CD4-positive, alpha-beta T cell treated with Interleukin-6 at 100 ng/mL for 8 hours (primary cell): ENCODE measurements around the gene CCSER1.
"Not testable (repeated sequence)": the region's sequence is repeated elsewhere in the genome, so short reads cannot be mapped to it uniquely, and the experiment has no call there.

ENCODE experiments used
- DNase-seq: peaks from one replicate; pipeline ENCODE4 v3.0.0-alpha.2; 2020; ENCODE audit warnings: mixed read lengths, low spot score

The CCSER1 gene

GRCh38 chr4:90840828-90841227 is 713.6 kb downstream of the CCSER1 start:
- DNase-seq: no peak

GRCh38 chr4:90841676-90842075 is 714.5 kb downstream of the CCSER1 start:
- no peak for DNase-seq

DNA sequence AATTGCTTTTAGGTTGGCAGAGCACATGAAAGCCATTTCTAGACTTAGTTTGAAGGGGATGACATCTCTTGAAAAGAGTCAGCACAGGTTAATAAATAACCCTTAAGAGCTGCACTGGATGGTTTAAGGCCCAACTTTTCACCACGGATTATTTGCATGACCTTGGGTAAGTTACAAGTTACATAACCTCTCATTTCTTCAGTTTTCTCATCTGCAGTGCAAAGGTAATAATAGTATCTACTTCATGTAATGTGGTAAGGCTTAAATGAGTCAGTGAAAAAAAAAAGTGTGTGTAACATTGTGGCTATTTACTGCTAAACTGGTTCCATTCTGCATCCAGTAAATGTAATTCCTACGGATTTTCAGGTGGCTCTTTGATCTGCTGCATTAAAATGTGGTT is 715.8 kb downstream of the CCSER1 start:
- no peak for DNase-seq

DNA sequence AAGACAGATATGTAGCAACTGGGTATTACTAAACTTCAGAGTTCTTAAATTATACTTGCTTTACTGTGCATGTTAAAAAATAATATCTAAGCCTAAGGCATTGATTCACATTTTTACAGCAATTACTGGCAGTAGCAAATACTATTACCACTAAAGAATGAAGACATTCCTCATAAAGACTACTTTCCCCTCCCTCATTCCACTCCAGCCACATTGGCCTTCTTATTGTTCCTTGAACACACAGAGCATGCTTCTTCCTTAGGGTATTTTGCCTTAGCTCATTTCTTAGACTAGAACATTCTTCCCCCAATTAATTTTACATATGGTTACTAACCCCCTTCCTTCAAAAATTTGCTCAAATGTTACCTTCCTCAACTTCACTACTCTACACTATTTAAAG is 717.0 kb downstream of the CCSER1 start:
- DNase-seq: no peak

GRCh38 chr4:90845777-90846176 is 718.6 kb downstream of the CCSER1 start:
- DNase-seq: no peak

DNA sequence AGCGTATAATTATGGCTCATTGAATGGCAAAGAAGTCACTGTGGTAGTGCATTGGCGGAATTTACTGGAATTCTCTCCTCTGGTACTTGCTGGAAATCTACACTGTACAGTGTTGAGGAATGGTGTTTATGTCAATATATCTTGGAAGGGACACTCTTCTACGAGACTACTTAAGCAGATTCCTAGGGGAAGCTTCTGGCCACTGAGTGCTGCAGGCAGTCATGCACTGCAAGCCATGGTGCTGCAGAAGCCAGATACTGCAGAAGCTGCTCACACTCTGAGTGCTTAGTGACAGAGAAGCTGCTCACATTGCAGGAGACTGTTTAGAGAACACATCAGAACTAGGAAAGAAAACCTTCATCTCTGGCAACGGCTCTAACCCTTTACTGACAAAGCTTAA is 725.0 kb downstream of the CCSER1 start:
- no peak for DNase-seq

- DNase-seq: no peak
Observed at GRCh38 chr4:90855111-90855510, 727.9 kb downstream of the CCSER1 start.

GRCh38 chr4:90857081-90857820 is 730.1 kb downstream of the CCSER1 start:
- DNase-seq: no peak

DNA sequence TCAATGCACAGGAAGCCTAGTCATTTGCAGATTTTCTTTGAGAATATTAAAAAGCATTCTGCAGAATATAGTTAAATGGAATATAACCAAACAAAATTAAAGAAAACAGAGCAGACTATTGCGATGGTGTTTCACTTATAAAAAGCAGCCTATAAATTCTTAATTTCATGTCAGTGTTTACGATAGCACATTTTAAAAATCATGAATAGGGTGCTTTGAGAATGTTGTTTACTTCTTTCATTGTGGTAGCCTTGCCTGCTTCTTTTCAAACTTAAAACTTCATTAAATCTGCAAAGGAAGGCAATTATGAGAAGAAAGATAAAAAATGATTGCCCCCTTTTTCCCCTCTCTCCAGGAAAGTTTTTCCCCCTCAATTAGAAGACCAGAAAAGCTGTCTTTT is 748.6 kb downstream of the CCSER1 start:
- no peak for DNase-seq

- no peak for DNase-seq
Observed at GRCh38 chr4:90876296-90876695, 749.1 kb downstream of the CCSER1 start.

DNA sequence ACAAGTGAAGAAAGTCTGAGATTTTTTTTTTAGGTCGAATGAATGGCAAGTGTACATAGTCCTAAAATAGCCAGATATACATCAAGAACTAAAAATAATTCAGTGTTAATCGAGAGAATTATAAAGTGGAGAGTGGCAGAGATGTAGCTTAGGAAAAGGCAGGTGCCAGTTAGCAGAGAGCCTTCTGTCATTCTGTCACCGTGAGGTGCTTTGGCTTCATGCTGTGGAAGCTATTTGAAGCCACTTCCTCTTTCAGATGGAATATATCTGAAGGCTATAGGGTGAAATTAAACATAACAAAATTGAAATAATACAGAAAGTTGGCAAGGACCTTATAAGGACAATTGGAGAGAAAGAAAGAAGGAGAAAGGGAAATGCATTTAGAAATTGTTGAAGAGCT is 756.3 kb downstream of the CCSER1 start:
- no peak for DNase-seq

DNA sequence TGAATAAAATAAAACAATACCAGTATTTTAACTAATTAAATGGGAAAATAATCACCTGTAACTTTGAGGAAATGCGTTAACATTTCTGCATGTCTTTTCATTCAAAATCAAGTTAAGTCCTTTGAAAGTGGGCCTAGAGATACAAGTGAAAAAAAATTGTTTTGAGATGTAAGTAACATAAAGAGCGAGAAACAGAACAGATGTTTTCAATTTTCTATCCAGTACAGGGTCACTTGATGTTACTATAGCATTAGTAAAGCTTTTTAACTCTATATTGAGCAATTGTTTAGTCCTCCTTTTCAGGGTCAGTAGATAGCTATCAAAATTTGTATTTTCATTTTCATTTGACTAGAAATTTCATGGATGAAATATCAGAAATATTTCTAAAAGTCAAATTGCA is 761.4 kb downstream of the CCSER1 start:
- DNase-seq: no peak

DNA sequence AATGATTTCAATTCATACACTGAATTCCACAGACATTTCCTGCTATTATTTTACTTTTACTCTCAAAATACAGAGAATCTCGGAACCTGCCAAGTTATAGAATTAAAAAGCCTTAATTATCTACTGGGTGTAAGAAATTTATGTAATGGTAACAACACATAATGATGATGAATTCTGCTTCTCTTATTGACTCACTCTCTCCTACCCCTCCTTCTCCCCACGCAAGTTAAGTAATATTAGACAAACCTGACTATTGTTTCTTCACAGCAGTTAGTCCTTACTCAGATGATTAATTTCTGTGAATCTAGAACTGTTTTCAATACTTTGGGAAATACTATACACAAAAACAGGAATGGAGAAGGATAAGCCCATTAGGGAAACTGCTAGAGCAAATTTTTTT is 762.0 kb downstream of the CCSER1 start:
- no peak for DNase-seq

GRCh38 chr4:90903413-90903812 is 776.2 kb downstream of the CCSER1 start:
- not testable (repeated sequence) for DNase-seq

DNA sequence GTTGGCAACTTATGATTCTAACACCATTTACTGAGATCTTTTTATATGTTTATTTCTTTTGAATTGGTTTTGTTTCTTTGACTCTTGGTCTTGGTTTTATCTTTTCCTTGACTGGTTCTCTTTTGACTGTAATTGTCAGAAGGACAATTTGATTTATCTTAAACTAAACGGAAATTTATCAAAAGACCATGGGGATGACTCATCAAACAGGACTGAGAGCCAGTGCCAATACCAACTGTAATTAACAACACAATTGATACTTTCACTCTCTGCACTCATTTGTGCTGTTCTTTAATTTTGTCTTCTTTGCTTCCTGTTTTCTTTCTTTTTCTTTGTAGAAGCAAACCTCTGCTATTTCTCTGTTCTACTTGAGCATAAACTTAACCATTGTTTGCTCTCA is 776.8 kb downstream of the CCSER1 start:
- DNase-seq: no peak

GRCh38 chr4:90906239-90906638 is 779.0 kb downstream of the CCSER1 start:
- no peak for DNase-seq

DNA sequence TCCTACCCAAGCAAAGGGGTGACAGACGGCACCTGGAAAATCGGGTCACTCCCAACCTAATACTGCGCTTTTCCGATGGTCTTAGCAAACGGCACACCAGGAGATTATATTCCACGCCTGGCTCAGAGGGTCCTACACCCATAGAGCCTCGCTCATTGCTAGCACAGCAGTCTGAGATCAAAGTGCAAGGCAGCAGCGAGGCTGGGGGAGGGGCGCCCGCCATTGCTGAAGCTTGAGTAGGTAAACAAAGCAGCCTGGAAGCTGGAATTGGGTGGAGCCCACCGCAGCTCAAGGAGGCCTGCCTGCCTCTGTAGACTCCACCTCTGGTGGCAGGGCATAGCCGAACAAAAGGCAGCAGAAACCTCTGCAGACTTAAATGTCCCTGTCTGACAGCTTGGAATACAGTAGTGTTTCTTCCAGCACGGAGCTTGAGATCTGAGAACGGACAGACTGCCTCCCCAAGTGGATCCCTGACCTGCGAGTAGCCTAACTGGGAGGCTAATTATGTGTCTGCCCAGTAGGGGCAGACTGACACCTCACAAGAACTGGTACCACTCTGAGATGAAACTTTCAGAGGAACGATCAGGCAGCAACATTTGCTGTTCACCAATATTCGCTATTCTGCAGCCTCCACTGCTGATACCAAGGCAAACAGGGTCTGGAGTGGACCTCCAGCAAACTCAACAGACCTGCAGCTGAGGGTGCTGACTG is 784.7 kb downstream of the CCSER1 start:
- not testable (repeated sequence) for DNase-seq

- DNase-seq: no peak
Observed at GRCh38 chr4:90922174-90922573, 795.0 kb downstream of the CCSER1 start.

DNA sequence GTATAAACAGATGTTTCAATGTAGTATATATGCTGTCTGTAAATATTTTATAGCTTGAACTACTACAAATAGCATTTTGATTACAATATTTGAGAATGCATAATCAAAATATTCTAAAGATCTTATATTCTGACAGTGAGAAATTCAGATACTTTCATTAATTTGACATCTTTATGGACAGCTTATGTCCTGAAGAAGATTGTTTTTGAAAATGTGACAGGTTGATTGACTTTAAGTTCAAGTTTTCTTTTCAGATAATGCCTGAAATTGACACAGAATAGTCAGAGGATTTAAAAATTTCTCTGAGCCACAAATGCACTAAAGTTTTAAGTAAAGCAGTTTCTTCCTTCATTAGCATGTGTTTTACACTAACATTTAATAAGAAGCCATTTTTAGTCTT is 799.8 kb downstream of the CCSER1 start:
- no peak for DNase-seq

DNA sequence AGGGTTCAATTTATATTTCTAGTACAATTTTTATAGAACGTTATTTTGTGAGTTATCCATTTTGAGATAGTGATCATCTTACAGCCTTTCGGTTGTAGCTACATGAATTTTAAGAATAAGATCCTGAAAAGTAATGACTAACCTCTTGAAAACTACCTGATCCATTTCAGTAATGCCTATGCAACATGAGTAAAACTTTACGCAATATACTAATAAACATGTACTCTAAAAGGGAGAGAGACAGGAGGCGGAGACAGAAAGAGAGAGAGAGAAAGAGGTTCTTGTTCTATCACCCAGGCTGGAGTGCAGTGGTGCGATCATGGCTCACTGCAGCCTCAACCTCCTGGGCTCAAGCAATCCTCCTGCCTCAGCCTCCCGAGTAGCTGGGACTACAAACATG is 816.1 kb downstream of the CCSER1 start:
- no peak for DNase-seq

- no peak for DNase-seq
Observed at GRCh38 chr4:90946945-90947344, 819.8 kb downstream of the CCSER1 start.

GRCh38 chr4:90950385-90950841 is 823.2 kb downstream of the CCSER1 start:
- DNase-seq: no peak

DNA sequence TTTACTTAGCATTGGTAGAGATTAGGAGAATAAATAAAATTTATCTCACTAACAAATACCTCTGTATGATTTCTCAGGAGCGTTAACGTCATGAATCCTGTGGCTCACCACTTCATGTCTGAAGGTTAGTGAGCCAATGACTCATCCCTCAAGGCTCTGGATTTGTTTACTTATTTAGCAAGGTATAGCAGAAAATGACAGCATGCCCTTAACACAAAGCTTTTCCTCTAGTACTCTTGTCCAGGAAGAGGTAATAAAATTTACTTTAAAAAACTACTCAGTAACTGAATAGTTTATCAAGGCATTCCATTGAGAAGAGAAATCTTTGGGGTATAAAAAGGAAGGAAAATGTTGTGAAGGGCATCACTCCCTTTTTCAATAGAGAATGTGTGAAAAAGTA is 823.8 kb downstream of the CCSER1 start:
- DNase-seq: no peak
